GM23338 (cell line): ENCODE measurements around the gene CHRM4. TPM values are rescaled to one million over a fixed set of nuclear protein-coding genes. Genes with fewer than 3 reads are reported as not detected.

ENCODE experiments used
- ATAC-seq: fragments of 200-7000 bp; cut with Tn5 transposase; 3 replicates; pipeline ENCODE4 v1.9.1; 2020
- DNase-seq: peaks from one replicate; pipeline ENCODE4 v3.0.0-alpha.2; 2015; ENCODE audit warnings: low spot score
- H2AFZ ChIP-seq: fragments of 200-600 bp; sonication (generic); 2 replicates; pipeline ENCODE4 v1.8.0; 2016; ENCODE audit warnings: antibody characterized with exemption, mild to moderate bottlenecking, moderate library complexity
- H3F3A ChIP-seq: fragments of 200-600 bp; sonication (generic); replicated peaks from 2 replicates; pipeline ENCODE4 v1.8.0; 2017; ENCODE audit warnings: antibody characterized with exemption, mixed run types, low read depth
- H3K27ac ChIP-seq: fragments of 200-600 bp; sonication (generic); 2 replicates; pipeline ENCODE4 v1.6.1; 2016; ENCODE audit warnings: low read depth
- H3K27me3 ChIP-seq: fragments of 200-600 bp; sonication (generic); 2 replicates; pipeline ENCODE4 v1.8.0; 2016; ENCODE audit warnings: mild to moderate bottlenecking, mixed run types, moderate library complexity; ENCODE audit not compliant: insufficient read depth
- H3K36me3 ChIP-seq: fragments of 200-600 bp; sonication (generic); 2 replicates; pipeline ENCODE4 v1.8.0; 2016; ENCODE audit warnings: mild to moderate bottlenecking; ENCODE audit not compliant: insufficient read depth
- H3K4me1 ChIP-seq: fragments of 200-600 bp; sonication (generic); 2 replicates; pipeline ENCODE4 v1.8.0; 2016; ENCODE audit warnings: mild to moderate bottlenecking, moderate library complexity; ENCODE audit not compliant: insufficient read depth
- H3K4me2 ChIP-seq: fragments of 200-600 bp; sonication (generic); 2 replicates; pipeline ENCODE4 v1.7.1; 2017; ENCODE audit warnings: mixed run types
- H3K4me3 ChIP-seq: fragments of 200-600 bp; sonication (generic); 2 replicates; pipeline ENCODE4 v1.6.1; 2016; ENCODE audit warnings: mixed run types
- H3K79me2 ChIP-seq: fragments of 200-600 bp; sonication (generic); replicated peaks from 2 replicates; pipeline ENCODE4 v1.8.0; 2017; ENCODE audit warnings: mild to moderate bottlenecking; ENCODE audit not compliant: insufficient read depth
- H3K9me2 ChIP-seq: fragments of 200-600 bp; sonication (generic); 2 replicates; pipeline ENCODE4 v1.8.0; 2017; ENCODE audit not compliant: insufficient read depth
- H4K20me1 ChIP-seq: fragments of 200-600 bp; sonication (generic); replicated peaks from 2 replicates; pipeline ENCODE4 v1.8.0; 2017; ENCODE audit warnings: mild to moderate bottlenecking; ENCODE audit not compliant: insufficient read depth
- H3K27ac Mint-ChIP-seq: 2 replicates; pipeline ENCODE4 v1.8.0; 2020; ENCODE audit warnings: inconsistent platforms, mild to moderate bottlenecking, moderate library complexity, mixed read lengths
- H3K27me3 Mint-ChIP-seq: 3 replicates; pipeline ENCODE4 v1.8.0; 2022; ENCODE audit warnings: low read depth, mild to moderate bottlenecking, moderate library complexity, mixed read lengths, inconsistent platforms; ENCODE audit not compliant: insufficient read depth, poor library complexity
- H3K36me3 Mint-ChIP-seq: 3 replicates; pipeline ENCODE4 v1.8.0; 2021; ENCODE audit warnings: low read depth, mild to moderate bottlenecking, inconsistent platforms, moderate library complexity, mixed read lengths
- H3K4me1 Mint-ChIP-seq: 3 replicates; pipeline ENCODE4 v1.8.0; 2020; ENCODE audit warnings: mild to moderate bottlenecking, inconsistent platforms, mixed read lengths
- H3K4me3 Mint-ChIP-seq: 3 replicates; pipeline ENCODE4 v1.8.0; 2021; ENCODE audit warnings: moderate library complexity, mild to moderate bottlenecking, inconsistent platforms, mixed read lengths
- H3K9me3 Mint-ChIP-seq: 3 replicates; pipeline ENCODE4 v1.8.0; 2020; ENCODE audit warnings: moderate library complexity, mild to moderate bottlenecking, inconsistent platforms, mixed read lengths
- CREB1 ChIP-seq: fragments of 250-450 bp; sonication (Bioruptor Pico); IDR thresholded peaks from 2 replicates; pipeline ENCODE4 v1.5.0; 2020; ENCODE audit warnings: low read depth, mild to moderate bottlenecking, moderate library complexity
- EZH2 ChIP-seq: fragments of 200-600 bp; sonication (generic); IDR thresholded peaks from one replicate; pipeline ENCODE4 v1.8.0; 2017; ENCODE audit warnings: antibody characterized with exemption, mild to moderate bottlenecking, low read depth; ENCODE audit not compliant: unreplicated experiment
- EZH2phosphoT487 ChIP-seq: fragments of 200-600 bp; sonication (generic); IDR thresholded peaks from one replicate; pipeline ENCODE4 v1.8.1; 2018; ENCODE audit warnings: antibody characterized with exemption; ENCODE audit not compliant: unreplicated experiment
- JUNB ChIP-seq: IDR thresholded peaks from one replicate; pipeline ENCODE4 v1.6.1; 2016; ENCODE audit warnings: antibody characterized with exemption; ENCODE audit not compliant: unreplicated experiment
- NANOG ChIP-seq: IDR thresholded peaks from 2 replicates; pipeline ENCODE4 v1.6.1; 2016; ENCODE audit warnings: antibody characterized with exemption, borderline replicate concordance
- POLR2AphosphoS5 ChIP-seq: IDR thresholded peaks from 2 replicates; pipeline ENCODE4 v1.6.1; 2016; ENCODE audit warnings: antibody characterized with exemption, low read depth
- STAT1 ChIP-seq: IDR thresholded peaks from one replicate; pipeline ENCODE4 v1.6.1; 2016; ENCODE audit warnings: antibody characterized with exemption; ENCODE audit not compliant: unreplicated experiment
- ZNF114 ChIP-seq: fragments of 250-450 bp; sonication (Bioruptor Pico); IDR thresholded peaks from 2 replicates; pipeline ENCODE4 v1.5.0; 2020; ENCODE audit warnings: mild to moderate bottlenecking, moderate library complexity
- ZNF331 ChIP-seq: fragments of 250-450 bp; sonication (Bioruptor Pico); IDR thresholded peaks from 2 replicates; pipeline ENCODE4 v1.5.0; 2020; ENCODE audit warnings: low read depth, mild to moderate bottlenecking, moderate library complexity
- polyA plus RNA-seq: library from polyadenylated mRNA; unstranded; fragments of >200 nt; fragmentation: Nextera tagmentation; extraction: Ambion mirVana; gene quantifications from 2 replicates; pipeline ENCODE4 v1.2.1, GENCODE V29; 2016
- total RNA-seq: library from RNA; depleted of rRNA; stranded (reverse); fragments of >200 nt; shearing (Covaris generic); gene quantifications from 2 replicates; pipeline ENCODE4 v1.2.3, GENCODE V29; 2014
- TF ChIP-seq, protein P1 (sequence below): IDR thresholded peaks from 2 replicates; pipeline ENCODE4 v1.6.1; 2016; ENCODE audit warnings: antibody characterized with exemption
- TF ChIP-seq, protein P2 (sequence below), 2 experiments: fragments of 200-600 bp in 1 of 2; sonication (generic) in 1 of 2; conservative IDR thresholded peaks; 2 replicates each; pipeline versions ENCODE4 v1.5.1 to v1.6.1; 2016 to 2017; ENCODE audit warnings: antibody characterized with exemption in 2 of 2, low read depth in 2 of 2, mild to moderate bottlenecking in 2 of 2, moderate library complexity in 1 of 2
- TF ChIP-seq, protein P3 (sequence below): fragments of 250-450 bp; sonication (Bioruptor Pico); IDR thresholded peaks from 2 replicates; pipeline ENCODE4 v1.5.0; 2020; ENCODE audit warnings: mild to moderate bottlenecking, moderate library complexity
- TF ChIP-seq, protein P4 (sequence below): IDR thresholded peaks from one replicate; pipeline ENCODE4 v1.6.1; 2018; ENCODE audit warnings: antibody characterized with exemption; ENCODE audit not compliant: unreplicated experiment

Gene CHRM4
- total and polyA plus RNA-seq, 2 experiments from 2014 or later, result 0.97 TPM; not detected in 1

DNA sequence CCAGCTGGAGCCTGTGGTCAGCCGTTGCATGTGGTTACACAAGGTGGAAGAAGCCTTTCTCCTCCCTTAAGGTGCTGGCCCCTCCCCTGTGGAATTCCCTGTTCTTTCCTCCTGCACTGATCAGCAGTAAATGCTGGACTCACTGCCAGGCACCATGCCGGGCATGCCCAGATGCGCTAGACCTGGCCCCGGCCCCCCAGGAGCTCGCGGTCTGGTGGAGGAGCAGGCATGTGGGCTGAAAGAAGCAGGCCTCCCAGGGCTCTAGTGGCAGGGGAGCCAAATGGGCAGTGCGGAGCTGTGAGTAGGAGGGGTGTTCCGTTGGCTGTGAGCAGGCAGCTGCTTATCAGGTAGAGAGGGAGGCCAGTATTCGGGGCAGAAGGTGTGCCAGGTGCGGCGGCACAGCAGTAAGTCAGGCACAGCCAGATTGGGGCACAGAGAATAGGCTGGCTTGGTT is 34.1 kb downstream of the CHRM4 start:
- no peak overlapping the region for H3K4me3 Mint-ChIP-seq
- DNase-seq (no peak), ATAC-seq (peak; percentile 14)
- H3K4me1 Mint-ChIP-seq, result peaks cover 52% of the 10 kb centered on the region
- peaks cover 38% of the 10 kb centered on the region for H3K4me1 ChIP-seq
- TF ChIP-seq ZNF331 (CRISPR knock-in tag) (no peak), CREB1 (no peak), JUNB (no peak), POLR2AphosphoS5 (no peak), EZH2 (no peak), STAT1 (no peak), ZNF114 (CRISPR knock-in tag) (no peak), EZH2phosphoT487 (no peak), NANOG (no peak)
- TF ChIP-seq, protein P1, sequence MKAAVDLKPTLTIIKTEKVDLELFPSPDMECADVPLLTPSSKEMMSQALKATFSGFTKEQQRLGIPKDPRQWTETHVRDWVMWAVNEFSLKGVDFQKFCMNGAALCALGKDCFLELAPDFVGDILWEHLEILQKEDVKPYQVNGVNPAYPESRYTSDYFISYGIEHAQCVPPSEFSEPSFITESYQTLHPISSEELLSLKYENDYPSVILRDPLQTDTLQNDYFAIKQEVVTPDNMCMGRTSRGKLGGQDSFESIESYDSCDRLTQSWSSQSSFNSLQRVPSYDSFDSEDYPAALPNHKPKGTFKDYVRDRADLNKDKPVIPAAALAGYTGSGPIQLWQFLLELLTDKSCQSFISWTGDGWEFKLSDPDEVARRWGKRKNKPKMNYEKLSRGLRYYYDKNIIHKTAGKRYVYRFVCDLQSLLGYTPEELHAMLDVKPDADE, result no peak
- TF ChIP-seq, protein P2, sequence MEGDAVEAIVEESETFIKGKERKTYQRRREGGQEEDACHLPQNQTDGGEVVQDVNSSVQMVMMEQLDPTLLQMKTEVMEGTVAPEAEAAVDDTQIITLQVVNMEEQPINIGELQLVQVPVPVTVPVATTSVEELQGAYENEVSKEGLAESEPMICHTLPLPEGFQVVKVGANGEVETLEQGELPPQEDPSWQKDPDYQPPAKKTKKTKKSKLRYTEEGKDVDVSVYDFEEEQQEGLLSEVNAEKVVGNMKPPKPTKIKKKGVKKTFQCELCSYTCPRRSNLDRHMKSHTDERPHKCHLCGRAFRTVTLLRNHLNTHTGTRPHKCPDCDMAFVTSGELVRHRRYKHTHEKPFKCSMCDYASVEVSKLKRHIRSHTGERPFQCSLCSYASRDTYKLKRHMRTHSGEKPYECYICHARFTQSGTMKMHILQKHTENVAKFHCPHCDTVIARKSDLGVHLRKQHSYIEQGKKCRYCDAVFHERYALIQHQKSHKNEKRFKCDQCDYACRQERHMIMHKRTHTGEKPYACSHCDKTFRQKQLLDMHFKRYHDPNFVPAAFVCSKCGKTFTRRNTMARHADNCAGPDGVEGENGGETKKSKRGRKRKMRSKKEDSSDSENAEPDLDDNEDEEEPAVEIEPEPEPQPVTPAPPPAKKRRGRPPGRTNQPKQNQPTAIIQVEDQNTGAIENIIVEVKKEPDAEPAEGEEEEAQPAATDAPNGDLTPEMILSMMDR (conservative IDR thresholded peaks at IDR 0.05; ENCODE audit: low read depth in 2 of 2), result no peak
- TF ChIP-seq, protein P3, sequence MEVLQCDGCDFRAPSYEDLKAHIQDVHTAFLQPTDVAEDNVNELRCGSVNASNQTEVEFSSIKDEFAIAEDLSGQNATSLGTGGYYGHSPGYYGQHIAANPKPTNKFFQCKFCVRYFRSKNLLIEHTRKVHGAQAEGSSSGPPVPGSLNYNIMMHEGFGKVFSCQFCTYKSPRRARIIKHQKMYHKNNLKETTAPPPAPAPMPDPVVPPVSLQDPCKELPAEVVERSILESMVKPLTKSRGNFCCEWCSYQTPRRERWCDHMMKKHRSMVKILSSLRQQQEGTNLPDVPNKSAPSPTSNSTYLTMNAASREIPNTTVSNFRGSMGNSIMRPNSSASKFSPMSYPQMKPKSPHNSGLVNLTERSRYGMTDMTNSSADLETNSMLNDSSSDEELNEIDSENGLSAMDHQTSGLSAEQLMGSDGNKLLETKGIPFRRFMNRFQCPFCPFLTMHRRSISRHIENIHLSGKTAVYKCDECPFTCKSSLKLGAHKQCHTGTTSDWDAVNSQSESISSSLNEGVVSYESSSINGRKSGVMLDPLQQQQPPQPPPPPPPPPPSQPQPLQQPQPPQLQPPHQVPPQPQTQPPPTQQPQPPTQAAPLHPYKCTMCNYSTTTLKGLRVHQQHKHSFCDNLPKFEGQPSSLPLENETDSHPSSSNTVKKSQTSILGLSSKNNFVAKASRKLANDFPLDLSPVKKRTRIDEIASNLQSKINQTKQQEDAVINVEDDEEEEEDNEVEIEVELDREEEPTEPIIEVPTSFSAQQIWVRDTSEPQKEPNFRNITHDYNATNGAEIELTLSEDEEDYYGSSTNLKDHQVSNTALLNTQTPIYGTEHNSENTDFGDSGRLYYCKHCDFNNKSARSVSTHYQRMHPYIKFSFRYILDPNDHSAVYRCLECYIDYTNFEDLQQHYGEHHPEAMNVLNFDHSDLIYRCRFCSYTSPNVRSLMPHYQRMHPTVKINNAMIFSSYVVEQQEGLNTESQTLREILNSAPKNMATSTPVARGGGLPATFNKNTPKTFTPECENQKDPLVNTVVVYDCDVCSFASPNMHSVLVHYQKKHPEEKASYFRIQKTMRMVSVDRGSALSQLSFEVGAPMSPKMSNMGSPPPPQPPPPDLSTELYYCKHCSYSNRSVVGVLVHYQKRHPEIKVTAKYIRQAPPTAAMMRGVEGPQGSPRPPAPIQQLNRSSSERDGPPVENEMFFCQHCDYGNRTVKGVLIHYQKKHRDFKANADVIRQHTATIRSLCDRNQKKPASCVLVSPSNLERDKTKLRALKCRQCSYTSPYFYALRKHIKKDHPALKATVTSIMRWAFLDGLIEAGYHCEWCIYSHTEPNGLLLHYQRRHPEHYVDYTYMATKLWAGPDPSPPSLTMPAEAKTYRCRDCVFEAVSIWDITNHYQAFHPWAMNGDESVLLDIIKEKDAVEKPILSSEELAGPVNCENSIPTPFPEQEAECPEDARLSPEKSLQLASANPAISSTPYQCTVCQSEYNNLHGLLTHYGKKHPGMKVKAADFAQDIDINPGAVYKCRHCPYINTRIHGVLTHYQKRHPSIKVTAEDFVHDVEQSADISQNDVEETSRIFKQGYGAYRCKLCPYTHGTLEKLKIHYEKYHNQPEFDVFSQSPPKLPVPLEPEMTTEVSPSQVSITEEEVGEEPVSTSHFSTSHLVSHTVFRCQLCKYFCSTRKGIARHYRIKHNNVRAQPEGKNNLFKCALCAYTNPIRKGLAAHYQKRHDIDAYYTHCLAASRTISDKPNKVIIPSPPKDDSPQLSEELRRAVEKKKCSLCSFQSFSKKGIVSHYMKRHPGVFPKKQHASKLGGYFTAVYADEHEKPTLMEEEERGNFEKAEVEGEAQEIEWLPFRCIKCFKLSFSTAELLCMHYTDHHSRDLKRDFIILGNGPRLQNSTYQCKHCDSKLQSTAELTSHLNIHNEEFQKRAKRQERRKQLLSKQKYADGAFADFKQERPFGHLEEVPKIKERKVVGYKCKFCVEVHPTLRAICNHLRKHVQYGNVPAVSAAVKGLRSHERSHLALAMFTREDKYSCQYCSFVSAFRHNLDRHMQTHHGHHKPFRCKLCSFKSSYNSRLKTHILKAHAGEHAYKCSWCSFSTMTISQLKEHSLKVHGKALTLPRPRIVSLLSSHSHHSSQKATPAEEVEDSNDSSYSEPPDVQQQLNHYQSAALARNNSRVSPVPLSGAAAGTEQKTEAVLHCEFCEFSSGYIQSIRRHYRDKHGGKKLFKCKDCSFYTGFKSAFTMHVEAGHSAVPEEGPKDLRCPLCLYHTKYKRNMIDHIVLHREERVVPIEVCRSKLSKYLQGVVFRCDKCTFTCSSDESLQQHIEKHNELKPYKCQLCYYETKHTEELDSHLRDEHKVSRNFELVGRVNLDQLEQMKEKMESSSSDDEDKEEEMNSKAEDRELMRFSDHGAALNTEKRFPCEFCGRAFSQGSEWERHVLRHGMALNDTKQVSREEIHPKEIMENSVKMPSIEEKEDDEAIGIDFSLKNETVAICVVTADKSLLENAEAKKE (CRISPR knock-in tag), result no peak
- TF ChIP-seq, protein P4, sequence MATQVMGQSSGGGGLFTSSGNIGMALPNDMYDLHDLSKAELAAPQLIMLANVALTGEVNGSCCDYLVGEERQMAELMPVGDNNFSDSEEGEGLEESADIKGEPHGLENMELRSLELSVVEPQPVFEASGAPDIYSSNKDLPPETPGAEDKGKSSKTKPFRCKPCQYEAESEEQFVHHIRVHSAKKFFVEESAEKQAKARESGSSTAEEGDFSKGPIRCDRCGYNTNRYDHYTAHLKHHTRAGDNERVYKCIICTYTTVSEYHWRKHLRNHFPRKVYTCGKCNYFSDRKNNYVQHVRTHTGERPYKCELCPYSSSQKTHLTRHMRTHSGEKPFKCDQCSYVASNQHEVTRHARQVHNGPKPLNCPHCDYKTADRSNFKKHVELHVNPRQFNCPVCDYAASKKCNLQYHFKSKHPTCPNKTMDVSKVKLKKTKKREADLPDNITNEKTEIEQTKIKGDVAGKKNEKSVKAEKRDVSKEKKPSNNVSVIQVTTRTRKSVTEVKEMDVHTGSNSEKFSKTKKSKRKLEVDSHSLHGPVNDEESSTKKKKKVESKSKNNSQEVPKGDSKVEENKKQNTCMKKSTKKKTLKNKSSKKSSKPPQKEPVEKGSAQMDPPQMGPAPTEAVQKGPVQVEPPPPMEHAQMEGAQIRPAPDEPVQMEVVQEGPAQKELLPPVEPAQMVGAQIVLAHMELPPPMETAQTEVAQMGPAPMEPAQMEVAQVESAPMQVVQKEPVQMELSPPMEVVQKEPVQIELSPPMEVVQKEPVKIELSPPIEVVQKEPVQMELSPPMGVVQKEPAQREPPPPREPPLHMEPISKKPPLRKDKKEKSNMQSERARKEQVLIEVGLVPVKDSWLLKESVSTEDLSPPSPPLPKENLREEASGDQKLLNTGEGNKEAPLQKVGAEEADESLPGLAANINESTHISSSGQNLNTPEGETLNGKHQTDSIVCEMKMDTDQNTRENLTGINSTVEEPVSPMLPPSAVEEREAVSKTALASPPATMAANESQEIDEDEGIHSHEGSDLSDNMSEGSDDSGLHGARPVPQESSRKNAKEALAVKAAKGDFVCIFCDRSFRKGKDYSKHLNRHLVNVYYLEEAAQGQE, result no peak
- no peaks in the 10 kb centered on the region; the same call in 1 of the 2 replicates for H3K36me3 ChIP-seq
- no peak overlapping the region for H2AFZ ChIP-seq
- no peaks in the 10 kb centered on the region for H3K9me3 Mint-ChIP-seq
- no peaks in the 10 kb centered on the region for H3K27me3 ChIP-seq
- peaks cover 10% of the 10 kb centered on the region for H3K27me3 Mint-ChIP-seq
- no peaks in the 10 kb centered on the region; the same call in 1 of the 2 replicates for H3F3A ChIP-seq
- H3K27ac ChIP-seq, result peak overlapping the region; percentile 63; the same call in 1 of the 2 replicates
- H4K20me1 ChIP-seq, result peaks cover 39% of the 10 kb centered on the region
- H3K36me3 Mint-ChIP-seq, result no peaks in the 10 kb centered on the region; the same call in 1 of the 3 replicates
- H3K4me3 ChIP-seq, result no peak overlapping the region
- H3K4me2 ChIP-seq, result no peak overlapping the region
- no peaks in the 10 kb centered on the region for H3K9me2 ChIP-seq
- H3K79me2 ChIP-seq, result peaks cover 87% of the 10 kb centered on the region
- H3K27ac Mint-ChIP-seq, result no peak overlapping the region; the same call in 1 of the 2 replicates
